Keratinocyte (primary cell): ENCODE data around the gene ZNF407.

Experiments
- EZH2 ChIP-seq: IDR thresholded peaks from one replicate; pipeline ENCODE4 v1.6.1; 2012; ENCODE audit warnings: inconsistent platforms, mild to moderate bottlenecking, low read length, moderate library complexity
- TF ChIP-seq, protein P1 (sequence below), 3 experiments: IDR thresholded peaks in 1 of 3; conservative IDR thresholded peaks in 1 of 3; optimal IDR thresholded peaks in 1 of 3; 2 replicates in 2 of 3; 3 replicates in 1 of 3; pipeline versions ENCODE3 to v1.5.1; 2011; ENCODE audit warnings: low read length in 3 of 3, mild to moderate bottlenecking in 3 of 3, moderate library complexity in 2 of 3, control low read depth in 1 of 3, inconsistent platforms in 1 of 3; ENCODE audit not compliant: insufficient read depth in 2 of 3; ENCODE audit errors: extremely low read depth in 1 of 3

DNA sequence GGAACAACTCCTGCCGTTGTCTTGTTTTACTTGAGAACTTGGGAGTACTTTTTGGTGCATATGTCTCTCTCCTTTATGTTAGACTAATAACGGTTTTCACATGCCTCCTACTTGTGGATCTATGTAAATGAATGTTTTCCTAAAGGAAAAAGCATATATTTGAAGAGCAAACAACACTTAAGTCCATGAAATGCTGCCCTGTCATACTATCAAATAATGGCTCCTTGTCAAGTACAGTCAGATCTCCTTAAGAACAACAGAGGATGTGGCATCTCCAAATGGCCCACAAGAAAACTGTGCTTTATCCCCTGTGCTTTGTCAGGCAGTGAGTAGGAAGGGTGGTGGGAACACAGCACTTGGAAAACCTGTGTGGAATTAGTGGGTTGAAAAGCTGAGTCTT, 413.0 kb downstream of the ZNF407 start:
- TF ChIP-seq, protein P1, sequence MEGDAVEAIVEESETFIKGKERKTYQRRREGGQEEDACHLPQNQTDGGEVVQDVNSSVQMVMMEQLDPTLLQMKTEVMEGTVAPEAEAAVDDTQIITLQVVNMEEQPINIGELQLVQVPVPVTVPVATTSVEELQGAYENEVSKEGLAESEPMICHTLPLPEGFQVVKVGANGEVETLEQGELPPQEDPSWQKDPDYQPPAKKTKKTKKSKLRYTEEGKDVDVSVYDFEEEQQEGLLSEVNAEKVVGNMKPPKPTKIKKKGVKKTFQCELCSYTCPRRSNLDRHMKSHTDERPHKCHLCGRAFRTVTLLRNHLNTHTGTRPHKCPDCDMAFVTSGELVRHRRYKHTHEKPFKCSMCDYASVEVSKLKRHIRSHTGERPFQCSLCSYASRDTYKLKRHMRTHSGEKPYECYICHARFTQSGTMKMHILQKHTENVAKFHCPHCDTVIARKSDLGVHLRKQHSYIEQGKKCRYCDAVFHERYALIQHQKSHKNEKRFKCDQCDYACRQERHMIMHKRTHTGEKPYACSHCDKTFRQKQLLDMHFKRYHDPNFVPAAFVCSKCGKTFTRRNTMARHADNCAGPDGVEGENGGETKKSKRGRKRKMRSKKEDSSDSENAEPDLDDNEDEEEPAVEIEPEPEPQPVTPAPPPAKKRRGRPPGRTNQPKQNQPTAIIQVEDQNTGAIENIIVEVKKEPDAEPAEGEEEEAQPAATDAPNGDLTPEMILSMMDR (optimal IDR thresholded peaks at IDR 0.05 in 1 of 3, IDR thresholded peaks at IDR 0.05 in 1 of 3, conservative IDR thresholded peaks at IDR 0.05 in 1 of 3; ENCODE audit: extremely low read depth in 1 of 3, insufficient read depth in 2 of 3, low read length in 3 of 3), result no peak
- TF ChIP-seq EZH2, result no peak
